Thoracic aorta (tissue), 2 donors: Measurements from ENCODE around the gene CD2. TPM values are rescaled to one million over a fixed set of nuclear protein-coding genes. Genes with fewer than 3 reads are reported as not detected.
A peak's percentile ranks its signal among the peaks of the same experiment; 100 is the strongest.

Experiments
- ATAC-seq: fragments of 150-250 bp; one replicate; pipeline ENCODE4 v1.8.0; 2017; ENCODE audit warnings: low read depth; ENCODE audit not compliant: insufficient number of reproducible peaks, low FRiP score
- DNase-seq: peaks from one replicate; pipeline ENCODE4 v3.0.0-alpha.2; 2020; ENCODE audit warnings: low spot score
- H3K27ac ChIP-seq, 2 donors: fragments of 200-600 bp; sonication (generic); 1 replicate in 1 of 2; 2 replicates in 1 of 2; pipeline ENCODE4 v1.5.1; 2016; ENCODE audit warnings: mild to moderate bottlenecking in 2 of 2, moderate library complexity in 2 of 2
- H3K27me3 ChIP-seq: fragments of 200-600 bp; sonication (generic); replicated peaks from 2 replicates; pipeline ENCODE4 v1.6.0; 2016; ENCODE audit warnings: mild to moderate bottlenecking; ENCODE audit not compliant: insufficient read depth
- H3K36me3 ChIP-seq: fragments of 200-600 bp; sonication (generic); one replicate; pipeline ENCODE4 v1.5.1; 2016
- H3K4me1 ChIP-seq, 2 donors: fragments of 200-600 bp; sonication (generic); 1 replicate in 1 of 2; 2 replicates in 1 of 2; pipeline versions ENCODE4 v1.5.1 to v1.6.0; 2016; ENCODE audit warnings: low read depth in 2 of 2, mild to moderate bottlenecking in 1 of 2; ENCODE audit not compliant: control insufficient read depth in 1 of 2
- H3K4me3 ChIP-seq: fragments of 200-600 bp; sonication (generic); 2 replicates; pipeline ENCODE4 v1.5.1; 2016; ENCODE audit warnings: mild to moderate bottlenecking
- H3K9me3 ChIP-seq: fragments of 200-600 bp; sonication (generic); 2 replicates; pipeline ENCODE4 v1.5.1; 2016
- total RNA-seq, 2 donors: library from RNA; depleted of rRNA; stranded (reverse); fragments of >200 nt; gene quantifications; one replicate each; pipeline versions ENCODE4 v1.1.0 to v1.2.3, GENCODE V29; 2016
- TF ChIP-seq, protein P1 (sequence below): fragments of 200-600 bp; sonication (generic); IDR thresholded peaks from one replicate; pipeline ENCODE4 v1.5.1; 2019; ENCODE audit warnings: antibody characterized with exemption

Gene CD2
- total RNA-seq = 1 to 10 TPM; 1.4 to 3.0 TPM

- TF ChIP-seq, protein P1, sequence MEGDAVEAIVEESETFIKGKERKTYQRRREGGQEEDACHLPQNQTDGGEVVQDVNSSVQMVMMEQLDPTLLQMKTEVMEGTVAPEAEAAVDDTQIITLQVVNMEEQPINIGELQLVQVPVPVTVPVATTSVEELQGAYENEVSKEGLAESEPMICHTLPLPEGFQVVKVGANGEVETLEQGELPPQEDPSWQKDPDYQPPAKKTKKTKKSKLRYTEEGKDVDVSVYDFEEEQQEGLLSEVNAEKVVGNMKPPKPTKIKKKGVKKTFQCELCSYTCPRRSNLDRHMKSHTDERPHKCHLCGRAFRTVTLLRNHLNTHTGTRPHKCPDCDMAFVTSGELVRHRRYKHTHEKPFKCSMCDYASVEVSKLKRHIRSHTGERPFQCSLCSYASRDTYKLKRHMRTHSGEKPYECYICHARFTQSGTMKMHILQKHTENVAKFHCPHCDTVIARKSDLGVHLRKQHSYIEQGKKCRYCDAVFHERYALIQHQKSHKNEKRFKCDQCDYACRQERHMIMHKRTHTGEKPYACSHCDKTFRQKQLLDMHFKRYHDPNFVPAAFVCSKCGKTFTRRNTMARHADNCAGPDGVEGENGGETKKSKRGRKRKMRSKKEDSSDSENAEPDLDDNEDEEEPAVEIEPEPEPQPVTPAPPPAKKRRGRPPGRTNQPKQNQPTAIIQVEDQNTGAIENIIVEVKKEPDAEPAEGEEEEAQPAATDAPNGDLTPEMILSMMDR = no peak
- H3K9me3 ChIP-seq = no peaks in the 10 kb centered on the region
- DNase-seq (no peak), ATAC-seq (no peak)
- H3K27me3 ChIP-seq = no peaks in the 10 kb centered on the region
- no peaks in the 10 kb centered on the region for H3K4me1 ChIP-seq
- peak within 1 kb of the TSS; percentile 46 for H3K4me3 ChIP-seq
- H3K27ac ChIP-seq = no peak within 1 kb of the TSS
- no peaks in the 10 kb centered on the region for H3K36me3 ChIP-seq
These were observed at the start of gene CD2 for GRCh38 chr1:116754198-116754977. TSS of gene CD2 (plus strand) at chr1:116754430. CDS start at chr1:116754493, 63 bp downstream.

DNA sequence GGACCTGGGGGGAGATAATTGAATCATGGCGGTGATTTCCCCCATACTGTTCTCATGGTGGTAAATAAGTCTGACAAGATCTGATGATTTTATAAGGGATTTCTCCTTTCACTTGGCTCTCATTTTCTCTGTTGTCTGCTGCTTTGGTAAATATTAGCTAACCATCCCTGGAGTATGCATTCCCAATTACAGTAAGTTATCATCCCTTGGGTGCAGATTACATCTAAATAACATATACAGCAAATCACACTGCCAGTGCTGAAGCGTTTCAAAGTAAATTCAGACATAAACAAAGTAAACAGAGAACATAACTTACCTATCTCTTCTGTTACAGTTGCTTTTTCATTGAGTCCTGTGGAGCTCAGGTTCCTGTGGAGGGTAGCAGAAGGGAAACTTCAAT is 48.1 kb upstream of the CD2 start:
- no peak overlapping the region for H3K4me3 ChIP-seq
- no peak overlapping the region for H3K27ac ChIP-seq
- no peak for ATAC-seq
- H3K27me3 ChIP-seq = no peaks in the 10 kb centered on the region
- TF ChIP-seq, protein P1 = no peak
- DNase-seq = no peak
- peaks cover 2 to 7% of the 10 kb centered on the region in 2 donors for H3K4me1 ChIP-seq
- no peaks in the 10 kb centered on the region for H3K36me3 ChIP-seq
- H3K9me3 ChIP-seq = no peaks in the 10 kb centered on the region

- DNase-seq (no peak), ATAC-seq (no peak)
- Histone ChIP-seq H3K36me3 (no peaks in the 10 kb centered on the region), H3K9me3 (no peaks in the 10 kb centered on the region), H3K4me3 (no peak overlapping the region), H3K4me1 (peaks cover 3 to 12% of the 10 kb centered on the region in 2 donors), H3K27ac (no peak overlapping the region), H3K27me3 (no peaks in the 10 kb centered on the region)
- TF ChIP-seq, protein P1 = no peak
These were observed 47.4 kb upstream of the CD2 start for GRCh38 chr1:116706841-116707240.

- Histone ChIP-seq H3K27ac (no peak overlapping the region), H3K36me3 (no peaks in the 10 kb centered on the region), H3K4me1 (peaks cover 3 to 12% of the 10 kb centered on the region in 2 donors), H3K27me3 (no peaks in the 10 kb centered on the region), H3K9me3 (no peaks in the 10 kb centered on the region), H3K4me3 (no peak overlapping the region)
- ATAC-seq = no peak
- no peak for DNase-seq
- TF ChIP-seq, protein P1 = no peak
These were observed 45.9 kb upstream of the CD2 start for GRCh38 chr1:116708255-116708900.

GRCh38 chr1:116709666-116710167 is 44.5 kb upstream of the CD2 start:
- DNase-seq (no peak), ATAC-seq (no peak)
- Histone ChIP-seq H3K36me3 (no peaks in the 10 kb centered on the region), H3K9me3 (no peaks in the 10 kb centered on the region), H3K4me3 (no peak overlapping the region), H3K4me1 (peaks cover 3 to 12% of the 10 kb centered on the region in 2 donors), H3K27me3 (no peaks in the 10 kb centered on the region), H3K27ac (no peak overlapping the region)
- TF ChIP-seq, protein P1 = no peak
